IMR-90 (cell line): ENCODE results near the gene WDR45B. TPM values are rescaled to one million over a fixed set of nuclear protein-coding genes. Genes with fewer than 3 reads are reported as not detected.

Experiments
- ATAC-seq: fragments of 200-7000 bp; cut with Tn5 transposase; 2 replicates; pipeline ENCODE4 v1.9.1; 2020; ENCODE audit warnings: low read depth, mild to moderate bottlenecking, moderate library complexity
- BruUV-seq: library from RNA; stranded (reverse); fragments of 400-500 nt; replicated peaks from 2 replicates; lab custom pipeline; 2021; lab: Mats Ljungman, UMichigan
- CTCF ChIA-PET: fragments of 300-600 bp; formaldehyde crosslinking; extraction: SDS; loops from one replicate; lab custom pipeline; 2021; ENCODE audit warnings: antibody characterized with exemption; lab: Yijun Ruan, JAX
- POLR2A ChIA-PET: fragments of 300-600 bp; sonication (Branson Sonifier 250); formaldehyde crosslinking; loops from one replicate; lab custom pipeline; 2022; ENCODE audit warnings: antibody characterized with exemption; ENCODE audit not compliant: unreplicated experiment; lab: Charles Lee
- DNase-seq: peaks from one replicate; pipeline ENCODE4 v3.0.0; 2013
- H2AFZ ChIP-seq: replicated peaks from 2 replicates; pipeline ENCODE3; 2013; ENCODE audit warnings: low read length, mild to moderate bottlenecking; ENCODE audit not compliant: poor library complexity
- H2AK5ac ChIP-seq: 2 replicates; pipeline ENCODE4 v1.6.1; 2013; ENCODE audit warnings: low read depth, low read length, inconsistent platforms
- H2AK9ac ChIP-seq: replicated peaks from 2 replicates; pipeline ENCODE3; 2013; ENCODE audit warnings: mild to moderate bottlenecking, low read depth, low read length, moderate library complexity; ENCODE audit not compliant: poor library complexity
- H2BK120ac ChIP-seq: 2 replicates; pipeline ENCODE4 v1.6.1; 2013; ENCODE audit warnings: low read depth, low read length, inconsistent platforms
- H2BK15ac ChIP-seq: 3 replicates; pipeline ENCODE4 v1.6.1; 2013; ENCODE audit warnings: low read depth, low read length, inconsistent platforms
- H2BK20ac ChIP-seq: 2 replicates; pipeline ENCODE4 v1.6.1; 2013; ENCODE audit warnings: low read depth, mild to moderate bottlenecking, inconsistent platforms, low read length, moderate library complexity
- H2BK5ac ChIP-seq: 2 replicates; pipeline ENCODE4 v1.6.1; 2013; ENCODE audit warnings: mild to moderate bottlenecking, low read depth, low read length, inconsistent platforms; ENCODE audit not compliant: poor library complexity, severe bottlenecking
- H3K14ac ChIP-seq: replicated peaks from 2 replicates; pipeline ENCODE4 v1.6.1; 2013; ENCODE audit warnings: low read depth, low read length, inconsistent platforms
- H3K18ac ChIP-seq: 2 replicates; pipeline ENCODE4 v1.6.1; 2013; ENCODE audit warnings: low read depth, low read length, control low read depth
- H3K23ac ChIP-seq: 2 replicates; pipeline ENCODE4 v1.6.1; 2013; ENCODE audit warnings: low read depth, low read length, inconsistent platforms
- H3K27ac ChIP-seq: 2 replicates; pipeline ENCODE4 v1.5.1; 2013; ENCODE audit warnings: mild to moderate bottlenecking, control low read depth, low read length; ENCODE audit not compliant: insufficient read depth
- H3K27me3 ChIP-seq: 2 replicates; pipeline ENCODE4 v1.6.1; 2013; ENCODE audit warnings: low read length; ENCODE audit not compliant: control insufficient read depth, insufficient read depth
- H3K36me3 ChIP-seq: 2 replicates; pipeline ENCODE4 v1.6.1; 2013; ENCODE audit warnings: low read length, mixed read lengths; ENCODE audit not compliant: control insufficient read depth, insufficient read depth
- H3K4ac ChIP-seq: 2 replicates; pipeline ENCODE4 v1.6.1; 2013; ENCODE audit warnings: low read depth, low read length, inconsistent platforms
- H3K4me1 ChIP-seq: 2 replicates; pipeline ENCODE4 v1.6.1; 2013; ENCODE audit warnings: low read length, mixed read lengths; ENCODE audit not compliant: control insufficient read depth, insufficient read depth
- H3K4me2 ChIP-seq: 2 replicates; pipeline ENCODE4 v1.6.1; 2013; ENCODE audit warnings: low read depth, mild to moderate bottlenecking, control low read depth, low read length, moderate library complexity
- H3K4me3 ChIP-seq: 2 replicates; pipeline ENCODE4 v1.5.1; 2013; ENCODE audit warnings: low read depth, mild to moderate bottlenecking, control low read depth, low read length, moderate library complexity; ENCODE audit not compliant: insufficient read depth
- H3K56ac ChIP-seq: 2 replicates; pipeline ENCODE4 v1.6.1; 2013; ENCODE audit warnings: low read length, inconsistent platforms; ENCODE audit not compliant: insufficient read depth; ENCODE audit errors: extremely low read depth
- H3K79me1 ChIP-seq, 2 experiments: 2 replicates each; pipeline ENCODE4 v1.6.1; 2013; ENCODE audit warnings: low read length in 2 of 2, inconsistent platforms in 1 of 2, low read depth in 1 of 2
- H3K9ac ChIP-seq: 2 replicates; pipeline ENCODE4 v1.6.1; 2013; ENCODE audit warnings: low read depth, low read length, control low read depth
- H3K9me1 ChIP-seq: 2 replicates; pipeline ENCODE4 v1.6.1; 2013; ENCODE audit warnings: low read length, inconsistent platforms; ENCODE audit not compliant: insufficient read depth
- H3K9me3 ChIP-seq: 2 replicates; pipeline ENCODE4 v1.6.1; 2013; ENCODE audit warnings: low read length; ENCODE audit not compliant: control insufficient read depth, insufficient read depth
- H4K20me1 ChIP-seq: 2 replicates; pipeline ENCODE4 v1.6.1; 2013; ENCODE audit warnings: low read length, inconsistent platforms; ENCODE audit not compliant: insufficient read depth
- H4K5ac ChIP-seq: 2 replicates; pipeline ENCODE4 v1.6.1; 2013; ENCODE audit warnings: mild to moderate bottlenecking, low read depth, low read length, control low read depth
- H4K8ac ChIP-seq, 2 experiments: 2 replicates each; pipeline ENCODE4 v1.6.1; 2013; ENCODE audit warnings: low read depth in 2 of 2, low read length in 2 of 2, control low read depth in 1 of 2, inconsistent platforms in 1 of 2
- H4K91ac ChIP-seq: 2 replicates; pipeline ENCODE4 v1.6.1; 2013; ENCODE audit warnings: low read depth, low read length, inconsistent platforms; ENCODE audit not compliant: insufficient read depth
- CEBPB ChIP-seq: IDR thresholded peaks from 2 replicates; pipeline ENCODE4 v1.6.1; 2012; ENCODE audit warnings: low read depth, low read length, improper control_type of control experiment
- FOS ChIP-seq: fragments of 150-350 bp; IDR thresholded peaks from 2 replicates; pipeline ENCODE4 v1.6.1; 2016; ENCODE audit warnings: low read depth, low read length
- MAZ ChIP-seq: IDR thresholded peaks from 2 replicates; pipeline ENCODE4 v1.6.1; 2012; ENCODE audit warnings: low read depth, mild to moderate bottlenecking, low read length, improper control_type of control experiment, moderate library complexity, borderline replicate concordance
- MXI1 ChIP-seq: IDR thresholded peaks from 2 replicates; pipeline ENCODE4 v1.6.1; 2012; ENCODE audit warnings: low read depth, mild to moderate bottlenecking, low read length, moderate library complexity, borderline replicate concordance
- NFE2L2 ChIP-seq: fragments of 150-350 bp; IDR thresholded peaks from 2 replicates; pipeline ENCODE4 v1.6.1; 2016; ENCODE audit warnings: low read depth, mild to moderate bottlenecking, low read length
- POLR2A ChIP-seq: IDR thresholded peaks from 2 replicates; pipeline ENCODE4 v1.6.1; 2012; ENCODE audit warnings: mild to moderate bottlenecking, low read depth, low read length
- RCOR1 ChIP-seq: IDR thresholded peaks from 2 replicates; pipeline ENCODE4 v1.6.1; 2012; ENCODE audit warnings: mild to moderate bottlenecking, low read length, improper control_type of control experiment; ENCODE audit not compliant: insufficient replicate concordance
- SMC3 ChIP-seq: fragments of 150-350 bp; IDR thresholded peaks from 2 replicates; pipeline ENCODE4 v1.6.1; 2016; ENCODE audit warnings: low read depth, mild to moderate bottlenecking, antibody characterized with exemption, low read length, moderate library complexity
- WGBS, 2 experiments: methylation state at CpG; one replicate each; pipeline versions ENCODE4 v1.1.5 to v1.1.7; 2013; ENCODE audit warnings: missing lambda C conversion rate in 2 of 2; ENCODE audit not compliant: insufficient read length in 1 of 2; ENCODE audit errors: extremely low coverage in 2 of 2; 5-methylcytosine and 5-hydroxymethylcytosine counted together
- dilution Hi-C: fragments of 300-500 bp; cut with HindIII; formaldehyde crosslinking; loops from one replicate; pipeline ENCODE4 v1.14.3; 2018; ENCODE audit warnings: low sequenced_read_pairs; ENCODE audit not compliant: unreplicated experiment
- in situ Hi-C: fragments of 300-500 bp; cut with MboI; formaldehyde crosslinking; loops from 3 replicates; pipeline ENCODE4 v1.14.3; 2019; ENCODE audit warnings: low sequenced_read_pairs, inconsistent platforms, mixed read lengths
- intact Hi-C: fragments of 100-400 bp; cut with micrococcal nuclease; formaldehyde crosslinking; loops from 2 replicates; pipeline ENCODE4 v1.10.0; 2022
- polyA plus RNA-seq, 3 experiments: library from polyadenylated mRNA; depleted of rRNA; stranded (reverse); fragments of >200 nt; gene quantifications; 2 replicates each; pipeline ENCODE4 v1.2.3, GENCODE V29; 2012; ENCODE audit warnings: low replicate concordance in 1 of 3
- total RNA-seq: library from RNA; depleted of rRNA; stranded (reverse); fragments of >200 nt; gene quantifications from 2 replicates; pipeline ENCODE4 v1.2.3, GENCODE V29; 2012
- TF ChIP-seq, protein P1 (sequence below): fragments of 150-350 bp; IDR thresholded peaks from 2 replicates; pipeline ENCODE4 v1.6.1; 2017; ENCODE audit warnings: mild to moderate bottlenecking, antibody characterized with exemption, low read length, low read depth

The WDR45B gene
- total and polyA plus RNA-seq, 2 of the 4 experiments (the other 2 are of a cell fraction) = 98.2 to 110 TPM

DNA sequence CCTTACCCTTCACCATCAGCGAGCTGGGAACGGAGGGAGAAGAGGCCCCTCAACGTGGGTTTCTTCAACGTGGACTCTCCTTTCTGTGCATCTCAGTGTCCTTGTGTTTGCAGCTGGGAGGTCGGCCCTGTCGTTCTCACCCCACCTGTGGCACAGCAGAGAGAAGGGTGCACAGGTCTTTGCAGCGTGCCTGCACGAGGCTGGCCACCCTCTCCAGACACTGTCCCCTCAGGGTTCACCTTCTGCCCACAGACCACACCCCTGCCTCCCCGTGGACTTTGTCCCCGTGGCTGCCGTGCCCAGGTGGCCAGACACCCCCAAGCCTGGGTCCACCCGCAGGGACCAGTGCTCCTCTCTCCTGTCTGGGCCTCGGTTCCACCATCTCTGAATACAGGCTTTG, 7.3 kb upstream of the WDR45B start:
- no peak overlapping the region for H2BK20ac ChIP-seq
- no peak overlapping the region for H2AK5ac ChIP-seq
- no peak for DNase-seq
- ChIA-PET POLR2A (no interaction called here), CTCF (no interaction called here)
- no peak overlapping the region for H3K18ac ChIP-seq
- intact Hi-C loops = no loop called here
- no peak overlapping the region for H3K27ac ChIP-seq
- H4K91ac ChIP-seq = no peak overlapping the region
- no peak for TF ChIP-seq SMC3
- TF ChIP-seq MAZ = no peak
- no peak for TF ChIP-seq POLR2A
- no peak for TF ChIP-seq RCOR1
- TF ChIP-seq CEBPB = no peak
- TF ChIP-seq MXI1 = no peak
- no peak for TF ChIP-seq FOS
- TF ChIP-seq, protein P1, sequence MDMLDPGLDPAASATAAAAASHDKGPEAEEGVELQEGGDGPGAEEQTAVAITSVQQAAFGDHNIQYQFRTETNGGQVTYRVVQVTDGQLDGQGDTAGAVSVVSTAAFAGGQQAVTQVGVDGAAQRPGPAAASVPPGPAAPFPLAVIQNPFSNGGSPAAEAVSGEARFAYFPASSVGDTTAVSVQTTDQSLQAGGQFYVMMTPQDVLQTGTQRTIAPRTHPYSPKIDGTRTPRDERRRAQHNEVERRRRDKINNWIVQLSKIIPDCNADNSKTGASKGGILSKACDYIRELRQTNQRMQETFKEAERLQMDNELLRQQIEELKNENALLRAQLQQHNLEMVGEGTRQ = no peak
- no peak for TF ChIP-seq NFE2L2
- H2BK120ac ChIP-seq = no peak overlapping the region
- no peak overlapping the region for H2BK15ac ChIP-seq
- H3K36me3 ChIP-seq = peaks cover 1% of the 10 kb centered on the region
- H3K56ac ChIP-seq = no peak overlapping the region
- H3K4me2 ChIP-seq = no peak overlapping the region
- H2AFZ ChIP-seq = no peak overlapping the region
- no peak overlapping the region for H3K4ac ChIP-seq
- no peaks in the 10 kb centered on the region for H4K20me1 ChIP-seq
- dilution Hi-C loops = no loop called here
- no peak overlapping the region for H4K5ac ChIP-seq
- H3K9me1 ChIP-seq = peaks cover 6% of the 10 kb centered on the region
- H3K79me1 ChIP-seq = peaks cover 0 to 6% of the 10 kb centered on the region in 2 experiments; a peak in 2 of 4 replicates
- no peaks in the 10 kb centered on the region for H3K9me3 ChIP-seq
- no peak overlapping the region for H2AK9ac ChIP-seq
- no peak overlapping the region for H3K9ac ChIP-seq
- no peak overlapping the region for H3K4me3 ChIP-seq
- H4K8ac ChIP-seq = no peak overlapping the region
- no peak for ATAC-seq
- H3K4me1 ChIP-seq = no peaks in the 10 kb centered on the region
- no peak overlapping the region for H3K14ac ChIP-seq
- H2BK5ac ChIP-seq = no peak overlapping the region
- 100% methylated on average over 2 of the region's 13 CpGs; no CpG with 5 or more reads in 1 of the 2 experiments for WGBS, 2 experiments
- no peaks in the 10 kb centered on the region for H3K27me3 ChIP-seq
- in situ Hi-C loops = no loop called here
- no TSS peak for BruUV-seq
- H3K23ac ChIP-seq = no peak overlapping the region
